Activated CD8-positive, alpha-beta memory T cell treated with anti-CD3 and anti-CD28 coated beads, Interleukin-2, amount 50 U/mL, for 1 hour (primary cell): ENCODE results near the gene SPAG16.

Experiments used
- DNase-seq: peaks from one replicate; pipeline ENCODE4 v3.0.0-alpha.2; 2020; ENCODE audit errors: extremely low read depth

SPAG16 gene

GRCh38 chr2:214069254-214069653, 785.0 kb downstream of the SPAG16 start:
- no peak for DNase-seq

- DNase-seq = no peak
Observed at GRCh38 chr2:214075456-214075855, 791.2 kb downstream of the SPAG16 start.

- DNase-seq = no peak
Observed at GRCh38 chr2:214076527-214076926, 792.3 kb downstream of the SPAG16 start.

- no peak for DNase-seq
Observed at GRCh38 chr2:214077727-214078126, 793.5 kb downstream of the SPAG16 start.

GRCh38 chr2:214079032-214079431, 794.8 kb downstream of the SPAG16 start:
- DNase-seq = no peak

- no peak for DNase-seq
Observed at GRCh38 chr2:214088536-214088935, 804.3 kb downstream of the SPAG16 start.

DNA sequence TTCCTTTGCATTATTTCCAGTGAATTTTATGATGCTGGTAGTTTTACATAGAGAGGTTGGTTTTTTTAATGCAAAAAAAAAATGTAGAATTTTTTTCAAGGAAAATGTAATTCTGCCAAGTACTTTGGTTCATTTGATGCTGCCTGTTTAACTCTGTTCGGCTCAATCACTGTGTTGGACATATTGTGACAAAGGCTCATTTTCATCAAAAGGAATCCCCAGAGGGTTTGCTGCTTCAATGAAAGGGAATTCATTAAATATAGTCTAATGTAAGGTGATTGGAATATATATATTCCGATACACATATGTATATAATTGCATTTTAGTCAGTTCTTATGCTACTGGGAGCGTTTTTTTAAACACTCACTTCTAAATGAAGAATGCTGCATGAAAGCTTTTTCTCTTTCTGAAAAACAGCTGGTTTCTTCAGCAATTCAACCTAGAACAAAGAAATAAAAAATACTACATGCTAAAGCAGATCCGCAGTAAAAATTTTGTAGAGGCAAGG, 812.0 kb downstream of the SPAG16 start:
- no peak for DNase-seq

- no peak for DNase-seq
Observed at GRCh38 chr2:214098811-214099210, 814.5 kb downstream of the SPAG16 start.

- DNase-seq = no peak
Observed at GRCh38 chr2:214100488-214100887, 816.2 kb downstream of the SPAG16 start.

DNA sequence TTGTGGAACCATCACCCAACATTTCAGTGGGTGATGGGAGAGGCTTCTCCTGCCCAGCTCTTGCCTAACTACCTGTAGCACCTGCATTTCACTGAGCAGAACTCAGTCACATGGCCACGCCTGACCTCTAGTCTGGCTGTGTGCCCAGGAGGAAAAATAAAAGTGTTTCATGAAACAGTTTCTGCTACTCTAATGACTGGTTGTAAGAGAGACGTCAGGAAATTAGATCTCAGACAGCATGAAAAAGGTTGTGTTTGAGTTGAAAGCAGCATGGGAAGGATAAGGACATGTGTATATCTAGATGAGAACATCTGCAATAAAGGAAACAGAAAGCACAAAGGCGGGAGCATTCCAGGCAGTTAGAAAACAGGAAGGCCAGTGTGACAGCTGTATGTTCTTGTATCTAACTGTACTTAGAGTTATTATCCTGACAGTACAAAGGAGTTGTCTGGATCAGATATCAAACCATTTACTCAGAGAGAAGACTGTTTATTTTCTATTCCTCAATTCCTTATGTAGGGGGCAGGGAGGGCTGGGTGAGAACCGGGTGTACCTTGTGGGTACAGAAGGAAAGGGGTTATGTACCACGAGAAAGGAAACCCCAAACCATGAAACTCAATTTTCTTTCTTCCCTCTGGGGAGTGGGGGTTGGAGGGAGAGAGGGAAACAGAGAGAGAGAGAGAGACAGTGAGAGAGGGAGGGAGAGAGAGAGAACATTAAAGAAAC, 819.2 kb downstream of the SPAG16 start:
- DNase-seq = no peak

DNA sequence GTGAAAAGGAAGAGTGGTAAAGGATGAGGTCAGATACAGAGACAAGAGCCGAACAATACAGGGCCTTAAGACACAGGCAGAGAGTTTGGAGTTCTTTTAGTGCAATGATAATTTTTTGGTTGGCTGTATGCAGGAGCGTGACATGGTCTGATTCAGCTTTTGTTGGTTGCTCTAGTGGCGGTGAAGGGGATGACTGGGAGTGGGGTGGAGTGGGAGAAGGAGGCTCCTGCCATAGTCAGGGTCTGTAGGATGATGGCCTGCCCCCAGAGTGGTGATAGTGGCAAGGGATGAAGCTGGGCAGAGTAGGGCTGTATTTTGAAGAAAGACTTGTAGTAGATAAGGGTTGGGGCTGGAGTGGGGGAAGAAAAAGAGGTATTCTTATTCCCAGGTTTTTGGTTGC, 820.0 kb downstream of the SPAG16 start:
- DNase-seq = no peak

DNA sequence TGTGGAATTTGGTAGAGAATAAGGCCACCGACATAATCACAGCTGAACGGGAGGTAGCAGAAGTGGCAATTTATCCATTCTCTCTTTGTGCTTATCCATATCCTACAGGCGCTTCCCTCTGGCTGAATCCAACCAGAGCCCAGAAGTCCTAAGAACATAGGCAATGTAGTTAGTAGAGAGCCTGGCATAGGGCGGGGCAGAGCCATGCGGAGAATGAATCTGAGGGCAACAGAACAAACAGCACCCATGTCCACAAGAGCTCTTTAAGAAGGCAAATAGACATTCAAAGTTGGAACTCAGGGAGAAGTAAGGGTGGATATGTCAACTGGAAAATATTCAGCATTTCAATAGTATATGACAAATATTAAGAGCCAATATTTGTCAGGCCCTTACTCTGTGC, 820.7 kb downstream of the SPAG16 start:
- no peak for DNase-seq

GRCh38 chr2:214107726-214108125, 823.5 kb downstream of the SPAG16 start:
- no peak for DNase-seq

GRCh38 chr2:214108598-214108997, 824.3 kb downstream of the SPAG16 start:
- no peak for DNase-seq

- DNase-seq = no peak
Observed at GRCh38 chr2:214117054-214117453, 832.8 kb downstream of the SPAG16 start.

GRCh38 chr2:214126135-214126534, 841.9 kb downstream of the SPAG16 start:
- no peak for DNase-seq

DNA sequence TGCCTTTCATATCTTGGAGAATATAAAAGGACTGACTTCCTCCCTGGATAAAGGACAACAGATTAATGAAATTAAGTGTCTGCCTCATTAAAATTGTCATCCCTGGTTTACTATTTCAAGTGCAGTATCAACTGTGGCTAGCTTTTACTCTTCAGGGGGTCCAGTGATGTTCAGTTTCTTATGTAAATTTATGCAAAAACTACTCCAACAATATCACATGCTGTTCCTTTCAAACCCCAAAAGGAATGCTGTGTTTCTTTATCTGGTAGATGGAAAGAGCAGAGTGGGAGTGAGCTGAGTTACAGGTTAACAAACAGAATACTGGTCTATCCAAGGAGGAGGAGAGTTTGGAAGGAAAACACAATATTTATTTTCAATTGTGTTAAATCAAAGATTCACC, 842.9 kb downstream of the SPAG16 start:
- DNase-seq = no peak

GRCh38 chr2:214127571-214127970, 843.3 kb downstream of the SPAG16 start:
- no peak for DNase-seq

DNA sequence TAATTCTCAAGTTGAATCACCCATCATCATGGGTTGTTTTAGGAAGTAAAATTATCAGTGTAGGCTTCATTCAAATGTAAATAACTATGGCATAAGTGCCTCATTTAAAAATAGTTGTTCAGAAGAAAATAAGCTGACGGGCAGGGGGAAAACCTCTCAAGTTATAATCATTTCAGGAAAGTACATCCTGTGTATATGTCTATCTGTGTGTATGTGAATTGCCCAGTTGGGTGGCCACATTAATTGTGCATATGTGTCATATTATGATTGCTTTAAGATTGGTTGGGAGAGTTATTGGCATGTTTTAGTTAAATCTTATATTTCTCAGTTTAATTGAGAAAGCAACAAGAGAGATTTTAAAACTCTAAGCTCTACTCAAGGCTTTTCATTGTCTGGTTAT, 843.8 kb downstream of the SPAG16 start:
- DNase-seq = no peak

GRCh38 chr2:214130114-214130513, 845.9 kb downstream of the SPAG16 start:
- no peak for DNase-seq

- no peak for DNase-seq
Observed at GRCh38 chr2:214135966-214136365, 851.7 kb downstream of the SPAG16 start.

DNA sequence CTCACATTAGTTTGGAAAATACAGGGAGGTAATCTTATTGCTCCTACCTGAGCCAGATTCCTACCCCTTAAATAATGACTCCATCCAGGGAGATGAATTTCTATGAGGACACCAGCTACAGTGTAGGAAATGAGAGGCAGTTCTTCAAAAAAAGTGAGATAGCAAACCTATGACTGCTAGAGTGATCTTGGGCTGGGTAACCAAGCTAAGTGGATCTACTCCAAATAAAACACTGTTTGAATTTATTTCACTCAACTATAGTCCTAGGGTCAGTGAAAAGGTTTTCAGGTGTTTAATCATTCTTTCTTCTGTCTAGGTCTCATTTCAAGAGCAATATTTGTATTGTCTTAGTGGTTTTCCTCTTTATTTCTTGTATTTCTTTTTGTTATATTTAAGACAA, 854.5 kb downstream of the SPAG16 start:
- DNase-seq = no peak

- DNase-seq = no peak
Observed at GRCh38 chr2:214139630-214140284, 855.5 kb downstream of the SPAG16 start.
